ENCODE data around the gene NOP14.
"Not testable (repeated sequence)": the region's sequence is repeated elsewhere in the genome, so short reads cannot be mapped to it uniquely, and the experiment has no call there.

NOP14 gene

GRCh38 chr4:2931512-2932301, 31.5 kb downstream of the NOP14 start:
- DNase-seq (ENCODE audit: low read depth in 3 of 3): no peak

- DNase-seq (ENCODE audit: low read depth in 3 of 3): no peak
These were observed 32.3 kb downstream of the NOP14 start for GRCh38 chr4:2930758-2931511.

DNA sequence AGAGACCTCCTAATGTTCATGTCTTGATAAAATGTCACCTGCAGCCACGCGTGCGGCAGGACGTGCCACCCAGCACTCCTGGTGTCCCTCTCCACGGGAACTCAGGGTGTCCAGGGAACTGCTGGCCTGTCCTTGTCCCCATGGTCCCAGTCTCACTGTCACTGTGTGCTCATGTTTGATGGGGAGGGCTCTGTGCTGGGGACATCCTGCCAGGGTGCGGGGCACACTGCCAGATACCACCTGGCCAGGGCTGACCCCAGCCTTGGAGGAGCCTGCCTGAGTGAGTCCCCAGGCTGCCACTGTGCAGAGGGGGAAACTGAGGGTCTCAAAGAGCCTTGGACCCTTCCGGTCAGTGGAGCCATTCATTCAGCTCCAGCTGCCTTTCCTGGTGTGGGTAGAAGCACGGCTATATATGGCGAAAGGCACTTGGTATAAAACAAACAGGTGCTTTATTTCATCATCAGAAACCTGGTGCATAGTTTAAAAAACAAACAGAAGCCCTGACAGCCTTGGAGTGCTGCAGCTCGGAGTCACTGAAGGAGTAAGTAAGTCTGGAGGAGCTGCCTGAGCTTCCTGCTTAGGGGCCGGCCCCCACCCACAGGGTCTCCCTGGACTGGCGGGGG, 33.0 kb downstream of the NOP14 start:
- no peak for DNase-seq (ENCODE audit: low read depth in 3 of 3)

- no peak for DNase-seq (ENCODE audit: low read depth in 3 of 3)
These were observed 33.7 kb downstream of the NOP14 start for GRCh38 chr4:2929469-2929868.

DNA sequence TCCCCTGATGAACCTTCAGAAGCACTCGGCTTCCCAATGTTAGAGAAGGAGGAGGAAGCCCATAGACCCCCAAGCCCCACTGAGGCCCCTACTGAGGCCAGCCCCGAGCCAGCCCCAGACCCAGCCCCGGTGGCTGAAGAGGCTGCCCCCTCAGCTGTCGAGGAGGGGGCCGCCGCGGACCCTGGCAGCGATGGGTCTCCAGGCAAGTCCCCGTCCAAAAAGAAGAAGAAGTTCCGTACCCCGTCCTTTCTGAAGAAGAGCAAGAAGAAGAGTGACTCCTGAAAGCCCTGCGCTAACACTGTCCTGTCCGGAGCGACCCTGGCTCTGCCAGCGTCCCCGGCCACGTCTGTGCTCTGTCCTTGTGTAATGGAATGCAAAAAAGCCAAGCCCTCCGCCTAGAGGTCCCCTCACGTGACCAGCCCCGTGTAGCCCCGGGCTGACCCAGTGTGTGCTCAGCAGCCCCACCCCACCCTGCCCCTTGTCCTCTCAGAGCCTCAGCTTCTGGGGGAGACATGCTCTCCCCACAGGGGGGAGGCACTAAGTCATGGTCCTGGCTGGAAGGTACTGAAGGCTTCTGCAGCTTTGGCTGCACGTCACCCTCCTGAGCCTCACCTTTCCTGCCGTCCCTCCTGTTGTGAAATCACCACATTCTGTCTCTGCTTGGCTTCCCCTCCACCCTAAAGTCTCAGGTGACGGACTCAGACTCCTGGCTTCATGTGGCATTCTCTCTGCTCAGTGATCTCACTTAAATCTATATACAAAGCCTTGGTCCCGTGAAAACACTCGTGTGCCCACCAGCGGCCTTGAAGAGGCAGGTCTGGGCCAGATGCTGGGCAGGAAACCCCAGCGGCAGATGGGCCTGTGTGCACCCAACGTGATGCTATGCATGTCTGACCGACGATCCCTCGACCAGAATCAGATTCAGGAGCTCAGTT, 34.7 kb downstream of the NOP14 start:
- DNase-seq (ENCODE audit: low read depth in 3 of 3): no peak

DNA sequence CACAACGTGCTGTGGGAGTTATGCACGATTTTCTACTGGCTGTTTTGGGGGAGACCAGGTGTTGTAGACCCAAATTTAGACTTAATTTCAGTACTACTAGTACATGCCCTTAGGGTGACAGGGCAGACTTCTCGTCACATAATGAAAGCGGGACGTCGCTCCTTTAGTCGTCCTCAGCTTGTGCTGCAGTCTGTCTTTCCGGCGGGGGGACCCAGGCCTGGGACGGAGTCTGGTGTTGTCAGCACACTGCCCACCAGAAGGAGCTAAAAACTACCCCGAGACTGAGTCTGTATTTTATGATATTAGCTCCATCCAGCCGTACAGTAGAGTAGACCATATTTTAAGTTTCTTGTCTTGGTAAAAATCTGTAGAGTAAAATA, 35.5 kb downstream of the NOP14 start:
- DNase-seq (ENCODE audit: low read depth in 3 of 3): no peak

- no peak for DNase-seq (ENCODE audit: low read depth in 3 of 3)
These were observed 36.0 kb downstream of the NOP14 start for GRCh38 chr4:2927016-2927695.

GRCh38 chr4:2925931-2926860, 37.0 kb downstream of the NOP14 start:
- no peak for DNase-seq (ENCODE audit: low read depth in 3 of 3)

DNA sequence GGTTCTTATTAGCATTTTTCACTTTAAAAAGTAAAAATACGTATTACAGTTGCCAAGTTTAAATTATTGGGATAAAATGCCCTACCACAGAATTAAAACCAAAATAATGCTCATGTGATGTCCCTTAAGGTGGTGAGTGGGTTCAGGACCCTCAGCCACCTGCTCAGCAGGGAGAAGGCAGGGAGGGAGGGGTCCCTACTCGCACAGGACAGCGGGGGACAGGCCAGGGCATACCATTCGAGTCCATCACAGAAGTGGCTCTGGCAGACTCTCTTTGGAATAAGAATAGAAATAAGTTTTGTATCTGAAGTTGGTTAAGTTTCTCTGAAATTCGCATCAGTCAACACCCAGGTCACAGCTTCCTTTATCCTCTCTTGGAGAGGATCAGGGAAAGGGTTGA, 37.7 kb downstream of the NOP14 start:
- DNase-seq (ENCODE audit: low read depth in 3 of 3): no peak

DNA sequence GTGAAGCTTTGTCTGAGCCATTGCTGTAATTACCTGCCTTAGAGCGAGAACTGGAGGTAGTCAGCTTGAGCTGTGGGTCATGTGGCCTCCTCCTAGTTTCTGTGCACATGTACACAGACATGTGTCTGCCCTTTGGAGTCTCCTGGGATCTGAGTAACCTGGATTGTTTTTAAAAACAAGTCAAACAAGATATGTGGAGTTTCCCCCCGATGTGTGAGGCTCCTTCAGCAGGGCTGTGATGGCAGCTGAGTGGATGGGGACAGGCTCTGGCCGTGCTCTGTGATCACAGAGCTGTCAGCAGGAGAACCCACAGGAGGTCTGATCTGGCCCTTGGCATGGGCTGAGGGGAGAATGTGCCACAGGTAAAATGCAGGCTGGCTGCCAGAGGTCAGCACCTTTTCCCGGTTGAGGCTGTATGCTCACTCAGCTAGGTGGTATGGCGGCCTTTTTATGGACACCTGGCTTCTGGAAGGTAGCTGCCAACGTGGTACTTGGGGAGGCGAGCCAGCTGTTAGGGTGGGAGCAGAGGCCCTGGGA, 38.4 kb downstream of the NOP14 start:
- no peak for DNase-seq (ENCODE audit: low read depth in 3 of 3)

GRCh38 chr4:2924286-2924685, 38.9 kb downstream of the NOP14 start:
- no peak for DNase-seq (ENCODE audit: low read depth in 3 of 3)

DNA sequence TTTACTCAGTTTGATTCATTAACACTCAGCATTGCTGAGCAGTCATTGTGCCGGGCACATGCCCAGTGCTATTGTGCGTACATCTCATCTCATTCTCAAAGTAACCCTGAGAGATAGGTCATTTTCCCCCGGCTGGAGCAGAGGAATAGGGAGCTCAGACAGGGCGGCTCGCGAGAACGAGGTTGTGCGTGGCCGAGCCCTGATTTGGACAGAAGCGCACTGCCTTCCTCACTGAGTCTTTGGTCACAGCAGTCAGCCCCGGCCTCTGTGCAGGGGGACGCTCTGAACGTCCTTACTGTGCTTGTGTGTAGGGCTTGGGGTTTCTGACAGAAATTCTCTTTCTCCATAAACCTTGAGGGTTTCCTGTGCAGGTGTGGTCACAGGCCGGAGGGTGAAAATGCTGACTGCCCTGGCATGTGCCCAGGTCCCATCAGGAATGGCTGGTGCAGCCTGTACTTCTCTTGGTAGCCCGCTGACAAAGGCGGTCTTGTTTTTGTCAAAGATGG, 39.5 kb downstream of the NOP14 start:
- DNase-seq (ENCODE audit: low read depth in 3 of 3): no peak

- no peak for DNase-seq (ENCODE audit: low read depth in 3 of 3)
These were observed 40.1 kb downstream of the NOP14 start for GRCh38 chr4:2923141-2923551.

- not testable (repeated sequence) for DNase-seq (ENCODE audit: low read depth in 3 of 3)
These were observed 40.6 kb downstream of the NOP14 start for GRCh38 chr4:2922453-2923101.

- not testable (repeated sequence) for DNase-seq (ENCODE audit: low read depth in 3 of 3)
These were observed 44.5 kb downstream of the NOP14 start for GRCh38 chr4:2918714-2919113.

GRCh38 chr4:2918300-2918699, 44.9 kb downstream of the NOP14 start:
- not testable (repeated sequence) for DNase-seq (ENCODE audit: low read depth in 3 of 3)

- DNase-seq (ENCODE audit: low read depth in 3 of 3): not testable (repeated sequence)
These were observed 46.5 kb downstream of the NOP14 start for GRCh38 chr4:2916696-2917095.

GRCh38 chr4:2915789-2916188, 47.4 kb downstream of the NOP14 start:
- DNase-seq (ENCODE audit: low read depth in 3 of 3): no peak
